Thymus (tissue), 11 donors: ENCODE data around the gene XRCC3. TPM values are rescaled to one million over a fixed set of nuclear protein-coding genes. Genes with fewer than 3 reads are reported as not detected.
"Not testable (repeated sequence)": the region's sequence is repeated elsewhere in the genome, so short reads cannot be mapped to it uniquely, and the experiment has no call there.

Experiments used
- DNase-seq, 9 donors: peaks; one replicate each; pipeline ENCODE4 v3.0.0-alpha.2; 2013; ENCODE audit warnings: low spot score in 9 of 9, low read depth in 6 of 9, missing footprints in 1 of 9
- H3K27ac ChIP-seq, 2 donors: one replicate each; pipeline ENCODE4 v1.5.1; 2013; ENCODE audit warnings: control low read depth in 1 of 2, low read depth in 1 of 2, low read length in 1 of 2, mild to moderate bottlenecking in 1 of 2, moderate library complexity in 1 of 2
- H3K27me3 ChIP-seq, 2 donors: one replicate each; pipeline ENCODE4 v1.5.1; 2013; ENCODE audit warnings: low read length in 1 of 2; ENCODE audit not compliant: control insufficient read depth in 2 of 2, insufficient read depth in 1 of 2
- H3K36me3 ChIP-seq, 2 donors: one replicate each; pipeline ENCODE4 v1.5.1; 2013; ENCODE audit warnings: low read length in 1 of 2, mild to moderate bottlenecking in 1 of 2, moderate library complexity in 1 of 2; ENCODE audit not compliant: control insufficient read depth in 2 of 2, insufficient read depth in 2 of 2
- H3K4me1 ChIP-seq, 2 donors: one replicate each; pipeline ENCODE4 v1.5.1; 2013; ENCODE audit warnings: low read length in 2 of 2; ENCODE audit not compliant: control insufficient read depth in 2 of 2, insufficient read depth in 2 of 2
- H3K4me3 ChIP-seq, 2 donors: one replicate each; pipeline ENCODE4 v1.5.1; 2013; ENCODE audit warnings: low read length in 2 of 2, control low read depth in 1 of 2, mild to moderate bottlenecking in 1 of 2
- H3K9me3 ChIP-seq, 2 donors: one replicate each; pipeline ENCODE4 v1.5.1; 2013; ENCODE audit warnings: low read length in 1 of 2, mild to moderate bottlenecking in 1 of 2; ENCODE audit not compliant: control insufficient read depth in 2 of 2, insufficient read depth in 1 of 2
- WGBS: extraction: QIAGEN DNeasy Blood & Tissue Kit; methylation state at CpG from one replicate; pipeline ENCODE4 v1.1.7; 2013; 5-methylcytosine and 5-hydroxymethylcytosine counted together
- polyA plus RNA-seq: library from polyadenylated mRNA; stranded (reverse); fragments of 200-250 nt; gene quantifications from one replicate; pipeline ENCODE4 v1.2.3, GENCODE V29; 2013
- total RNA-seq: library from RNA; stranded (reverse); fragments of 120-200 nt; gene quantifications from one replicate; pipeline ENCODE4 v1.2.4, GENCODE V29; 2013
- donor health status: healthy.

Gene XRCC3
- total and polyA plus RNA-seq, 2 donors, result 4.4 to 15.9 TPM

DNA sequence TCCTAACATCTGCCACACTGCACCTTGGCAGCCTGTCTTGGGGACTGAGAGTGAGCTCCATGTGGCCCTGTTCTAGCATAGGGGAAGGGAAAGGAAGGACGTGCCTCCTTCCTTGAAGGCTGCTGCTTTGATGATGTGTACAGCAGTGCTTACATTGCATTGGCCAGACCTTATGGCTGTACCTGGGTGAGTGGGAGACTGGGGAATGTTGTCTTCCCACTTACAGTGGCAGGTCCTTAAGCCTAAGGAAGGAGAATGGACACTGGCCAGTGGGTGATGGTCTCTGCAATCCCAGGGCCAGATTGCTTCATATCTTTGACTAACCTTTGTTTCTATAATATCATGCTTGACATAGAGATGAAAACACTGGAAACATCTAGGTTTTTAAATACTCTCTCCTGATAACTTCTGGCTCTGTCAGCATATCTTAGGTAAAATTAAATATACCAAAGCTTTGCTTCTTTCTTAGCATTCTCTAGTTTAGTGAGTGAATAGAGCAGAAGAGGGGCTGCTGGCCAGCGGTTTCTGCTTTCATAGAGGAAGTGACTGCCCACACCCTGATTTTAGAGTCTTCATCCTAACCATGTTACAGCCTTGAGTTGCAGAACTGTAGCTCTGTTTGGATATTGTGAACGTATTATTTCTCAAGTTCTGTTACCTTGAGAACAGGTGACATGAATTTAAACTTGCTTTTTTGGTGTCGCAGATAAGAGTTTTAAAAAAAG lies 59.1 kb downstream of the XRCC3 start:
- no peak overlapping the region for H3K27ac ChIP-seq
- no peak overlapping the region for H3K4me3 ChIP-seq
- H3K36me3 ChIP-seq, result peaks cover 57 to 61% of the 10 kb centered on the region in 2 donors
- H3K9me3 ChIP-seq, result no peaks in the 10 kb centered on the region
- DNase-seq, result no peak
- H3K27me3 ChIP-seq, result no peaks in the 10 kb centered on the region
- no peaks in the 10 kb centered on the region for H3K4me1 ChIP-seq
- WGBS, result 93% methylated on average over 4 of the region's 4 CpGs

GRCh38 chr14:103654619-103655018 lies 60.6 kb downstream of the XRCC3 start:
- 96% methylated on average over 6 of the region's 6 CpGs for WGBS
- H3K36me3 ChIP-seq, result peaks cover 42 to 49% of the 10 kb centered on the region in 2 donors
- H3K27me3 ChIP-seq, result no peaks in the 10 kb centered on the region
- H3K27ac ChIP-seq, result no peak overlapping the region
- no peaks in the 10 kb centered on the region for H3K4me1 ChIP-seq
- no peaks in the 10 kb centered on the region for H3K9me3 ChIP-seq
- H3K4me3 ChIP-seq, result no peak overlapping the region
- no peak for DNase-seq

DNA sequence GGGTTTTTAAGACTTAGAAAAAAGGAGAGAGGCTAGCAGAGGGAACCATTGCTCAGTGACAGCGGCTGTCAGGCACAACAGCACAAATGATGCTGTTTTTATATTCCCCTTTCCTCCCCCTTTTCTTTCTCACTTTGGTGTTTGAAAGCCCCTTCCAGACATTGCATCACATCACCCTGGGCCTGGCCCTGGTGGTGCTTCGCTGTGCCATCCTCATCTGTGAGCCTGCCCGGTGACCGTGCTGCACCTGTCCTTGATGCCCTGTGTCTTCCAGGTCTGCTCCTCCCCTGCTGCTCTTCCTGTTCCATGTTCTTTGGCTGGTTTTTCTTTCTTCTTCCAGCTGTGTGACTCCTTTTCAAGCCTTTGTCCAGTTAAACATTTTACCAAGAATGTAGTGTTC lies 61.4 kb downstream of the XRCC3 start:
- WGBS, result over 99% methylated on average over 4 of the region's 4 CpGs
- H3K4me1 ChIP-seq, result no peaks in the 10 kb centered on the region

GRCh38 chr14:103653336-103653735 lies 61.9 kb downstream of the XRCC3 start:
- not testable (repeated sequence) for H3K4me3 ChIP-seq, H3K4me1 ChIP-seq, H3K27me3 ChIP-seq, DNase-seq, H3K27ac ChIP-seq, H3K9me3 ChIP-seq
- H3K36me3 ChIP-seq, result peaks cover 37 to 39% of the 10 kb centered on the region in 2 donors
- whole genome bisulfite sequencing, result 93% methylated on average over 10 of the region's 10 CpGs

More for the DNA sequence above, 61.4 kb downstream of the XRCC3 start:
- Histone ChIP-seq H3K27me3 (no peaks in the 10 kb centered on the region), H3K4me3 (no peak overlapping the region), H3K27ac (no peak overlapping the region), H3K9me3 (no peaks in the 10 kb centered on the region), H3K36me3 (peaks cover 37 to 41% of the 10 kb centered on the region in 2 donors)
- no peak for DNase-seq

GRCh38 chr14:103652806-103653205 lies 62.4 kb downstream of the XRCC3 start:
- DNase-seq, result no peak

GRCh38 chr14:103651585-103651984 lies 63.7 kb downstream of the XRCC3 start:
- H3K27me3 ChIP-seq, result no peaks in the 10 kb centered on the region
- WGBS, result 98% methylated on average over 7 of the region's 7 CpGs
- no peaks in the 10 kb centered on the region for H3K4me1 ChIP-seq

More at GRCh38 chr14:103652806-103653205, 62.4 kb downstream of the XRCC3 start:
- WGBS, result 97% methylated on average over 3 of the region's 3 CpGs
- Histone ChIP-seq H3K36me3 (peaks cover 33 to 34% of the 10 kb centered on the region in 2 donors), H3K9me3 (no peaks in the 10 kb centered on the region), H3K4me3 (no peak overlapping the region), H3K4me1 (no peaks in the 10 kb centered on the region), H3K27me3 (no peaks in the 10 kb centered on the region), H3K27ac (no peak overlapping the region)

GRCh38 chr14:103650213-103650612 lies 65.0 kb downstream of the XRCC3 start:
- Histone ChIP-seq H3K4me3 (no peak overlapping the region), H3K4me1 (no peaks in the 10 kb centered on the region), H3K9me3 (no peaks in the 10 kb centered on the region), H3K36me3 (peaks cover 8% of the 10 kb centered on the region in 2 donors), H3K27me3 (no peaks in the 10 kb centered on the region), H3K27ac (no peak overlapping the region)
- 94% methylated on average over 4 of the region's 4 CpGs for WGBS
- DNase-seq, result no peak

More at GRCh38 chr14:103651585-103651984, 63.7 kb downstream of the XRCC3 start:
- DNase-seq, result no peak
- no peak overlapping the region for H3K27ac ChIP-seq
- H3K36me3 ChIP-seq, result peaks cover 21% of the 10 kb centered on the region in 2 donors
- no peak overlapping the region for H3K4me3 ChIP-seq
- H3K9me3 ChIP-seq, result no peaks in the 10 kb centered on the region

DNA sequence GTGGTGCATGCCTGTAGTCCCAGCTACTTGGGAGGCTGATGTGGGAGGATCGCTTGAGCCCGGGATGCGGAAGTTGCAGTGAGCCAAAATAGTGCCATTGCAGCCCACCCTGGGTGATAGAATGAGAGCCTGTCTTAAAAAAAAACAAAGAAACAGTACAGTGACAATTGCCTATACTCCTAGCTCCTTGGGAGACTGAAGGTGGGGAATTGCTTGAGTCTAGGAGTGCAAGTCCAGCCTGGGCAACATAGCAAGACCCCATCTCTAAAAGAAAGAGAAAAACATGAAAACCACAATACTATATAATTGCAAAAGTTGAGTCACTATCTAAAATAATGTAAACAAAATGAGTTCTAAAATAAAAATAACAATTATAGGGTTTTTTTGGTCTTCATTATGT lies 66.2 kb downstream of the XRCC3 start:
- H3K36me3 ChIP-seq, result no peaks in the 10 kb centered on the region
- WGBS, result over 99% methylated on average over 3 of the region's 3 CpGs
- no peak for DNase-seq
- no peaks in the 10 kb centered on the region for H3K9me3 ChIP-seq
- H3K4me3 ChIP-seq, result no peak overlapping the region
- H3K27ac ChIP-seq, result no peak overlapping the region
- no peaks in the 10 kb centered on the region for H3K4me1 ChIP-seq
- H3K27me3 ChIP-seq, result no peaks in the 10 kb centered on the region
